Dermis blood vessel endothelial cell (primary cell): ENCODE results near the gene TPD52L2. TPM values are rescaled to one million over a fixed set of nuclear protein-coding genes. Genes with fewer than 3 reads are reported as not detected.
"Not testable (repeated sequence)": the region's sequence is repeated elsewhere in the genome, so short reads cannot be mapped to it uniquely, and the experiment has no call there.

Source experiments
- DNase-seq: peaks from one replicate; pipeline ENCODE4 v3.0.0; 2010
- total RNA-seq: library from RNA; depleted of rRNA; stranded (reverse); fragments of >200 nt; gene quantifications from 2 replicates; pipeline ENCODE4 v1.2.3, GENCODE V29; 2014

Gene TPD52L2
- total RNA-seq, 1 donor from 2014 or later: 169 TPM

DNA sequence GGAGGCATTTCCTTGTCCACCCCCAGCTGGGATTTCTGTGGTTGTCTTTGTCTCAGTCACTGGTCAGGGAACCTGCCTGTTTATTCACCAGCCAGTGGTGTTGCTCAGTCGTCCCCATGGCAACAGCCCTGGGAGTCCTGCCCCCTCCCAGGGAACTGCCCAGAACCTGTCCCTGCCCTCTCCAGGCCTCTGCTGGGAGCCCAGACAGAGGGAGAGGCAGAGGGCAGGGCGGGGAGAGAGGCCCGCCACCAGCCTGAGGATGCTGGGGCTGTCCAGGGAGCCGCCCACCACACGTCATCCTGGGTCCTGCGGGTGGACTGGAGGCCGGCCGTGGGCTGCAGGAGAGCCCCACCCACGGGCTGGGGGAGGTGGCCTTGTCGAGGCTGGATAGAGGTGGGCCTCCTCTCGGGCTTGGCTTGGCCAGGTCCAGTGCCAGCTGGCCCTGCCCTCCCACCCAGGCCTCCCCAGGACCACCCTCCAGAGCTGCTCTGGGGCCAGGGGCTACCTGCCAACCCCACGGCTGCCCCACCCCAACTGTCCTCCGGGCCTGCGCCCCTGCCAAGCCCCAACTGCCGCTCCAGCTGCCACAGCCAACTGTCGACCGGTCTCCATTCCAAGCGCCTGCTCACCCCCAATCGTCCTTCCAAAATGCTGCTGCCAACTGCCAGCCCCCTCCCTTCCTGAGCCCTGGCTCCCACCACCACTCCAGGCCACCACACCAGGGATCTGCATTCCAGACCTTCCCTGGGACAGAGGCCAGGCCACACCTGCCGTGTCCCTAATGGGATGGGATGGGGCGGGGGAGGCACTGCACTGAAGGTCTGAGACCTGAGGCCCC lies 29.8 kb upstream of the TPD52L2 start:
- DNase-seq: peak; percentile 94

GRCh38 chr20:63836458-63837344 lies 28.4 kb upstream of the TPD52L2 start:
- DNase-seq: no peak

DNA sequence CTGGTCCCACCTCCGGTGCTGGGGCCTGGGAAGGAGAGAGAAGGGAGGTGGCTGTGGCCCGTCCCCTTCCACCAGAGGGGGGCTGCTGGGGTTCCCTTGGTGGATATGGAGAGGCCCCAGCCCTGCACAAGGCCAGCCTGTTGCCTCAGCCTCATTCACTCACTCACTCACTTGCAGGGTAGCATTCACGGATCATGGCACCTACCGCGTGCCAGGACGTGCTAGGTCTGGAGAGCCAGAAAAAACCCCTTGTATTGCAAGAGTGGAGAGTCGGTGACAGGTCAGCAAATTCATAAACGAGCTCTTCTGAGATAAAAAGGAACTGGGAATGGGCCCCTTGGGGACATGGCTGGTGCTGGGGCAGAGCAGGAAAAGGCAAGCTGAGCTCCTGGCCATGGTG lies 27.6 kb upstream of the TPD52L2 start:
- DNase-seq: no peak

- DNase-seq: no peak
Measured at GRCh38 chr20:63839620-63840019, 25.4 kb upstream of the TPD52L2 start.

DNA sequence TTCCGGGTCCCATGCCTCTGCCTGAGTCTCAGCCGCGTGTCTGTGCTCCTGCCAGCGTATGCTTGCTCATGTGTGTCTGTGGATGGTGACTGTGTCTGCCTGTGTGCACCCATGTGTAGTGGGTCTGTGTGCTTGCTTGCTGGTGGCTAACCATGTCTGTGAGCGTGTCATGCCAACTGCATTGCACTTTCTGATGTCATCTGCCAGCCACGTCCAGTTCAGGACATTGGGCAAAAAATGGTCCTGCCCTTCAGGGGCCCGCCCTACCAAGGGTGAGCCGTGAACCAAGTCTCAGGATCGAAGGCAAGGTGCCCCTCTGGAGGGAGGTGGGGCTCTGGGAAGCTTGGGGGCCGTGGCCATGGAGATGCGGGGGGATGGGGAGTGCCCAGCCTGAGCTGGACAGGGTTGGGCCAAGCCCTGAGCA lies 24.7 kb upstream of the TPD52L2 start:
- DNase-seq: no peak

DNA sequence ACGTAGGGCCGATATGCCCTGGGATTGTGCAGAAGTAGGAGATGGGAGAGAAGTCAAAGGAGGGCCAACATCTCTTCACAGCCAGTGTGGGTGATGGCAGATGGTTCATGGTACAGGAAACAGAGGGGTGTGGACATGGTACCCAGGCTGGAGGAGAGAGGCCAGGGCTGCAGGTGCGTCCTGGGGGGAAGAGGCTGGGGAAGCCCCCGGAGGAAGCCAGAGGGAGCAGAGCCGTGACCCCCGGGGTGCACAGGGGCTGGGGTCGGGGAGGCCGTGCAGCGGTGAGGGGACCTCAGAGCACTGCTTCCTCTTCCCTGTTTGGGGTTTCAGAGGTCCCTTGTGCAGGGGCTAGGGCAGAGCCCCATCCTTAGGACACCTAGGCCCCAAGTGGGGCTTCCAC lies 22.8 kb upstream of the TPD52L2 start:
- no peak for DNase-seq

DNA sequence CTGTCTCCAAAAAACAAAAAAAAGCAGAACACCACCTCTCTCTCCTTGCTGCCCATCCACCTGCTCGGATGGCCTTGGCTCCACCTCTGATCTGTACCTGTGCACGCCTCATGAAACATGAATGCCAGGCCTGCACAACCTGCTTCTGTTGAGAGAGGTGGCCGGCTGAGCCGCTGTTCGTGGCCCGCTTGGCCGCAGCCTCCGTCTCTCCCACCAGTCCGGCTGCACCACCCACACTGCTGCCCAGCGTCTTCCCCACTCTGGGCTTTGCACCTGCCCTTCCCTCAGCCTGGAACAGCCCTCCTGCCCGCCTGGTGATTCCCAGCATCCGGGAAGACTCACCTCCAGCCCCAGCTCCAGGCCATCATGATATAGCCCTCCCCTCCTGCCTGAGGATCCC lies 21.8 kb upstream of the TPD52L2 start:
- DNase-seq: no peak

DNA sequence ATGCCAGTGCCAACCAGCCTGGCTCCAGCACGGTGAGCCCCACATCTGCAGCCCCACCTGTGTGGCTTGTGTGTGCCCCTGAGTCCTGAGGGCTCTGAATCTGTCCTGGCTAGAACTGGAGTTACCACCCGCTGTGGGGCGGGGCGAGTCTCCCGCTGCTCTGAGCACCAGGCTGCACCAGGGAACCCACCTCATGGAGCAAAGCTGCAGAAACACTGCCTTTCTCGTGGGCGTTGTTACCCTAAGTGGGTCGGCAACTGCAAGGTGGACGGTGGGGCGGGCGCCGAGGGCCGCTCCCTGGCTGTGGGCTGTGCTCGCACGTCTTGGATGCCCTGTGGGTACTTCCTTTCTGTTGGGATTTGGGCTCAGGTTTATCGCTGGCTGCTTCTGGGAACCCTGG lies 21.3 kb upstream of the TPD52L2 start:
- DNase-seq: no peak

GRCh38 chr20:63844511-63844991 lies 20.5 kb upstream of the TPD52L2 start:
- DNase-seq: no peak

GRCh38 chr20:63846128-63846771 lies 18.8 kb upstream of the TPD52L2 start:
- DNase-seq: no peak

- no peak for DNase-seq
Measured at GRCh38 chr20:63846888-63847236, 18.2 kb upstream of the TPD52L2 start.

- peak; percentile 74 for DNase-seq
Measured at GRCh38 chr20:63847237-63848002, 17.6 kb upstream of the TPD52L2 start.

- no peak for DNase-seq
Measured at GRCh38 chr20:63848003-63848911, 16.8 kb upstream of the TPD52L2 start.

- DNase-seq: no peak
Measured at GRCh38 chr20:63850689-63851547, 14.2 kb upstream of the TPD52L2 start.

GRCh38 chr20:63851548-63851943 lies 13.5 kb upstream of the TPD52L2 start:
- not testable (repeated sequence) for DNase-seq

- DNase-seq: not testable (repeated sequence)
Measured at GRCh38 chr20:63853733-63854068, 11.4 kb upstream of the TPD52L2 start.

DNA sequence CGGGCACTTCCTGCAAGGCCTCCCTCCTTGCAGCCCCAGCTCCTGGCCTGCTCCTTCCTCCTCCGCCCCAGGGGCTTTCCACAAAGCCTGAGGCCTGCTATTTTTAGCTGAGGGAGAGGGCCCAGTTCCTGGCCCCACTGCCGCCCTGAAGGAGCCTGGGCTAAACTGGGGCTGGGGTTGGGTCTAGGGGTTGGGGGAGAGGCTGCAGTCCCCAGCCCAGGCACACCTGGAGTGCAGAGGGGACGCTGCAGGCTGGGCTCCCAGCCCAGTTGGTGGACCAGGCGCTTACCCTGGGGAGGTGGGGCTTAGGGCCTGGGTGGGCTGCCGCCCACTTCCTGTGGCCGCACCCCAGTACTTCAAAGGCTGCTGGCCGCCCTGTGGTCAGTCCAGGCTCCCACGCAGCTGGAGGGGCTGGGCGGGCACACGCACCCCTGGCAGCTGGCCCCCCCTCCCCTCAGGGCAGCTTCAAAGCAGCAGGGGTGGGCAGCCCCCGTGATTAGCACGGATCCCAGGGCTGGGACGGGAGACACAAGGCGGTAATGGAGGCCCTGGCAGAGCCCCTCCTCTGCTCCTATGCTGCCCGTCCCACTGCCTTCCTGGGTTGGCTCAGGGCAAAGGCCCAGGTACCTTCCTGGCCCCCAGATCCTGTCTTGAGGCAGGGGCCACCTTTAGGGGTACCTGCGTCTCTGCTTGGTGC lies 10.9 kb upstream of the TPD52L2 start:
- DNase-seq: no peak

DNA sequence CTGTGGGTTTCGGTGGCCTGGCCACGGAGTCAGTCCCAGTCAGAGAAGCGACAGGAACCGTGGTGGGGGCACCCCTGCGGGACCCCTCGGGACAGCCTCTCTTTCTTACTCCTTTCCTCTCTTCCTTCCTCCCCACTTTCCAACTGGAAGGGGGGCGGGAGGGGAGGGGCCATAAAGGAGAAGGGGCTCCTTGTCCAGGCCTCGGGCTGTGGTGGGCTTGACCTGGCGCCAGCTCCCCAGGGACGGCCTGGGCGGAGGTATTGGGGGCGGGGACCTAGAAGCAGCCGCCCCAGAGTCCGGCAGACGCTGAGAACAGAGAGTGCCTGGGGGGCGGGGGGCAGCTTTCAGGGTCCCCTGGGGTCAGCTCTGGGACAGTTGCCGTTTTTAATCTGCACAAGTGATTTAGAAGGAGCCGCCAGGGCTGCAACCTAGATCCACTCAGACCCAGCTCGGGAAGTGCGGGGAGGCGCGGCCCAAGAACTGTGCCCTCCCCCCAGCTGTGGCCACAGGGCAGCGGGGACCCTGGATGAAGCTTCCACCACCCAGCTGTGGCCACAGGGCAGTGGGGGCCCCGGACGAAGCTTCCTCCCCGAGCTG lies 10.2 kb upstream of the TPD52L2 start:
- no peak for DNase-seq
